GM12874 (cell line): ENCODE data around the gene MARCHF2.

Experiments used
- CTCF ChIP-seq: IDR thresholded peaks from 2 replicates; pipeline ENCODE4 v1.5.1; 2011; ENCODE audit warnings: low read depth, mild to moderate bottlenecking, control low read depth, low read length, moderate library complexity; ENCODE audit not compliant: insufficient read depth

The MARCHF2 gene

GRCh38 chr19:8389891-8390616 is 23.1 kb upstream of the MARCHF2 start, which contains the start of gene RAB11B:
Gene RAB11B, plus strand, starts transcription at chr19:8390360. Its CDS starts 57 bp downstream, at chr19:8390417.
- TF ChIP-seq CTCF, result no peak

GRCh38 chr19:8390617-8390981 is 22.5 kb upstream of the MARCHF2 start:
- TF ChIP-seq CTCF, result no peak

- TF ChIP-seq CTCF, result no peak
Observed at GRCh38 chr19:8391198-8392016, 21.7 kb upstream of the MARCHF2 start.

- no peak for TF ChIP-seq CTCF
Observed at GRCh38 chr19:8392017-8392591, 21.0 kb upstream of the MARCHF2 start.

GRCh38 chr19:8393192-8393870 is 19.8 kb upstream of the MARCHF2 start:
- no peak for TF ChIP-seq CTCF

- no peak for TF ChIP-seq CTCF
Observed at GRCh38 chr19:8393871-8394250, 19.2 kb upstream of the MARCHF2 start.

GRCh38 chr19:8395621-8396082 is 17.5 kb upstream of the MARCHF2 start:
- no peak for TF ChIP-seq CTCF
